ENCODE data around the gene TGFBR2. TPM values are rescaled to one million over a fixed set of nuclear protein-coding genes. Genes with fewer than 3 reads are reported as not detected.

TGFBR2 gene
- total RNA-seq, 2 donors from 2014 or later = 6.0 to 9.6 TPM

GRCh38 chr3:30712991-30713390 is 106.6 kb downstream of the TGFBR2 start:
- H3K36me3 ChIP-seq (ENCODE audit: control insufficient read depth, insufficient read depth, low read length) = no peaks in the 10 kb centered on the region
- no peak overlapping the region for H3K9ac ChIP-seq (ENCODE audit: extremely low read depth, low read length, poor library complexity, severe bottlenecking)
- DNase-seq = no peak
- Mint-ChIP-seq H3K4me3 (no peak overlapping the region), H3K9me3 (peaks cover 12% of the 10 kb centered on the region), H3K27ac (no peak overlapping the region), H3K36me3 (ENCODE audit: low read depth) (no peaks in the 10 kb centered on the region), H3K4me1 (peaks cover 5% of the 10 kb centered on the region), H3K27me3 (ENCODE audit: insufficient read depth) (no peaks in the 10 kb centered on the region)
- no peaks in the 10 kb centered on the region for H3K27me3 ChIP-seq (ENCODE audit: control insufficient read depth, insufficient read depth, low read length, poor library complexity, severe bottlenecking)
- no peak overlapping the region for H3K27ac ChIP-seq (ENCODE audit: low read depth, low read length)
- no peaks in the 10 kb centered on the region for H3K4me1 ChIP-seq (ENCODE audit: control insufficient read depth, insufficient read depth, low read length)
- 79 to 100% methylated on average over 1 to 4 of the region's 4 CpGs for WGBS, 2 experiments (ENCODE audit: insufficient coverage in 1 of 2, insufficient read length in 1 of 2)
- no peak for TF ChIP-seq CTCF (conservative IDR thresholded peaks at IDR 0.05)
- H3K4me3 ChIP-seq (ENCODE audit: low read length) = no peak overlapping the region
- H3K9me3 ChIP-seq (ENCODE audit: control insufficient read depth, low read length) = peaks cover 12% of the 10 kb centered on the region

GRCh38 chr3:30713885-30714503 is 107.6 kb downstream of the TGFBR2 start:
- DNase-seq = no peak
- WGBS, 2 experiments (ENCODE audit: insufficient coverage in 1 of 2, insufficient read length in 1 of 2) = 96% methylated on average over 3 of the region's 3 CpGs; no CpG with 5 or more reads in 1 of the 2 experiments
- Histone ChIP-seq H3K9ac (ENCODE audit: extremely low read depth, low read length, poor library complexity, severe bottlenecking) (no peak overlapping the region), H3K36me3 (ENCODE audit: control insufficient read depth, insufficient read depth, low read length) (no peaks in the 10 kb centered on the region), H3K27me3 (ENCODE audit: control insufficient read depth, insufficient read depth, low read length, poor library complexity, severe bottlenecking) (no peaks in the 10 kb centered on the region), H3K27ac (ENCODE audit: low read depth, low read length) (no peak overlapping the region), H3K4me1 (ENCODE audit: control insufficient read depth, insufficient read depth, low read length) (no peaks in the 10 kb centered on the region), H3K9me3 (ENCODE audit: control insufficient read depth, low read length) (peaks cover 12% of the 10 kb centered on the region), H3K4me3 (ENCODE audit: low read length) (no peak overlapping the region)
- H3K27me3 Mint-ChIP-seq (ENCODE audit: insufficient read depth) = no peaks in the 10 kb centered on the region
- H3K27ac Mint-ChIP-seq = no peak overlapping the region
- peaks cover 5% of the 10 kb centered on the region for H3K4me1 Mint-ChIP-seq
- TF ChIP-seq CTCF (conservative IDR thresholded peaks at IDR 0.05) = no peak
- H3K36me3 Mint-ChIP-seq (ENCODE audit: low read depth) = no peaks in the 10 kb centered on the region
- no peak overlapping the region for H3K4me3 Mint-ChIP-seq
- H3K9me3 Mint-ChIP-seq = peaks cover 12% of the 10 kb centered on the region

- Histone ChIP-seq H3K9me3 (ENCODE audit: control insufficient read depth, low read length) (peaks cover 7% of the 10 kb centered on the region), H3K27ac (ENCODE audit: low read depth, low read length) (no peak overlapping the region), H3K27me3 (ENCODE audit: control insufficient read depth, insufficient read depth, low read length, poor library complexity, severe bottlenecking) (no peaks in the 10 kb centered on the region), H3K4me3 (ENCODE audit: low read length) (no peak overlapping the region), H3K9ac (ENCODE audit: extremely low read depth, low read length, poor library complexity, severe bottlenecking) (no peak overlapping the region), H3K4me1 (ENCODE audit: control insufficient read depth, insufficient read depth, low read length) (no peaks in the 10 kb centered on the region), H3K36me3 (ENCODE audit: control insufficient read depth, insufficient read depth, low read length) (no peaks in the 10 kb centered on the region)
- Mint-ChIP-seq H3K9me3 (peaks cover 9% of the 10 kb centered on the region), H3K27ac (no peak overlapping the region), H3K4me3 (no peak overlapping the region), H3K4me1 (peaks cover 12% of the 10 kb centered on the region), H3K27me3 (ENCODE audit: insufficient read depth) (peaks cover 5% of the 10 kb centered on the region), H3K36me3 (ENCODE audit: low read depth) (no peaks in the 10 kb centered on the region)
- WGBS, 2 experiments (ENCODE audit: insufficient coverage in 1 of 2, insufficient read length in 1 of 2) = 92 to 100% methylated on average over 2 to 3 of the region's 3 CpGs
- DNase-seq = no peak
- no peak for TF ChIP-seq CTCF (conservative IDR thresholded peaks at IDR 0.05)
Measured at GRCh38 chr3:30719536-30719935, 113.1 kb downstream of the TGFBR2 start.

Data from endodermal cell (in vitro differentiated cells).